Measurements from ENCODE around the gene WSB1.
A peak's percentile ranks its signal among the peaks of the same experiment; 100 is the strongest.

The WSB1 gene

DNA sequence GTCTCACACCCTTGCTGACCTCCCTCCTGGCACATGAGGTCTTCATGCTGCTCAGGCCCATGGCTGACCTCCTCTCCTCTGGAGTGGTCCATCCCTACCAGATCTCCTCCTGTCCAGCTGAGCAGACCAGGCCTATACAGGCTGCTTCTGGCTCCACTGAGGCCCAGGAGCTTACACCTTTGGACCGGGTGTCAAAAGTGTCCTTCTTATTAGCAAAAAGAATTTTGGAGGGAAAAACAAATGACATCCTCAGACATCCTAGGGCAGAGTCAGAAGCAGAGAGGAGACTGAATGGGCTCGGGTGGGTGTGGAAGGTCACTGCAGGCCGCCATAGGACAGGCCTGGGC is 38.1 kb downstream of the WSB1 start:
- ATAC-seq: peak; percentile 4
- TF ChIP-seq ZNF565 (CRISPR knock-in tag; conservative IDR thresholded peaks at IDR 0.05; ENCODE audit: low read depth): no peak

DNA sequence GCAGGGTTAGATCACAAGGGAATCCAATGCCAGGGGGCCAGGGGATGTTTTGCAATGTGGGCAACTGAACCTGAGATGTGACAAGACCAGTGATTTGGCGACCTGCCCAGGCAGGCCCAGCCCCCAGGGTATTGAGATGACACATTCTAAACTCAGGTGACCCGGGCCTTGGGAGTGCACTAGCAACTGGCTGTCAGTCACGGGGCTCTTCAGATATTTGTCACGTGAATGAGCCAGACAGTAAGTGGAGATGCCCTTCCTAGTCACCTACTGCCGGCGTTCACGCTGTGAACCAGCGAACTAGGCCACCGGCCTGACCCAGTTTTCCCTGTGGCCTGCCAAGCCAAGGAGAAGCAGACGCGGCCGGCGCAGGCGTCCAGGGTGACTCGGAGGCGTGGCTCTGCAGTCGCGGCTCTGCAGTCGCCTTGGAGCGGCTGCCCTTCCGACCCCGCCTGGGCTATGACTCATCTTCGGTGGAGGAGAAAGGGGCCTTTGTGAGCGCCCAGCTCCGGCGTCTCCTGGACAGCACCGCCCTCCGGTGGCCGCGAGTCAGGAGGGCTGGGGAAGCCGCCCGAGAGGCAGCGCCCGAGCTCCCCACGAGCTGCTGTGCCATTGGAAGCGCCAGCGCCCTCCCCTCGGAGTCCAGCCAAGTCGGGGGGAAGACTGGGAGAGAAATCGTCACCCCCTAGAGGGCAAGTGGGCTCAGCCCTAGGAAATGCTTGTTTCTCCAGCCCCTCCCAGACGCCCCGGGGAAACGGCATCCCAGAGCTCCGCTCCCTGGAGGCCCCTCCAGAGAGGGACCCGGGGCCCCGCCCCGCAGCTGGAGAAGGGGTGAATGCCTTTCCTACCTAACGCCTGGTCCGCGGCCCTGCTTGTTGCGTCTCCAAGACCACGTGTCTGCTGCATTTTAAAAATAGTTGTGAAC is 38.8 kb downstream of the WSB1 start:
- TF ChIP-seq, protein P1, sequence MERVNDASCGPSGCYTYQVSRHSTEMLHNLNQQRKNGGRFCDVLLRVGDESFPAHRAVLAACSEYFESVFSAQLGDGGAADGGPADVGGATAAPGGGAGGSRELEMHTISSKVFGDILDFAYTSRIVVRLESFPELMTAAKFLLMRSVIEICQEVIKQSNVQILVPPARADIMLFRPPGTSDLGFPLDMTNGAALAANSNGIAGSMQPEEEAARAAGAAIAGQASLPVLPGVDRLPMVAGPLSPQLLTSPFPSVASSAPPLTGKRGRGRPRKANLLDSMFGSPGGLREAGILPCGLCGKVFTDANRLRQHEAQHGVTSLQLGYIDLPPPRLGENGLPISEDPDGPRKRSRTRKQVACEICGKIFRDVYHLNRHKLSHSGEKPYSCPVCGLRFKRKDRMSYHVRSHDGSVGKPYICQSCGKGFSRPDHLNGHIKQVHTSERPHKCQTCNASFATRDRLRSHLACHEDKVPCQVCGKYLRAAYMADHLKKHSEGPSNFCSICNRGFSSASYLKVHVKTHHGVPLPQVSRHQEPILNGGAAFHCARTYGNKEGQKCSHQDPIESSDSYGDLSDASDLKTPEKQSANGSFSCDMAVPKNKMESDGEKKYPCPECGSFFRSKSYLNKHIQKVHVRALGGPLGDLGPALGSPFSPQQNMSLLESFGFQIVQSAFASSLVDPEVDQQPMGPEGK (CRISPR knock-in tag; IDR thresholded peaks at IDR 0.05; ENCODE audit: borderline replicate concordance): peak; percentile 78; the same call in 1 of the 2 replicates
- TF ChIP-seq ZNF70 (CRISPR knock-in tag; IDR thresholded peaks at IDR 0.05): peak; percentile 46
- TF ChIP-seq ZFP3 (CRISPR knock-in tag; IDR thresholded peaks at IDR 0.05): no peak
- peak; percentile 30; the same call in 1 of the 2 replicates for TF ChIP-seq CSDC2 (CRISPR knock-in tag; IDR thresholded peaks at IDR 0.05)
- no peak for TF ChIP-seq ARNTL (CRISPR knock-in tag; IDR thresholded peaks at IDR 0.05; ENCODE audit: borderline replicate concordance, low read depth)
- 0 out of 2 replicates have a peak, but pooled peaks have one; percentile 26 for TF ChIP-seq SNAI2 (CRISPR knock-in tag; IDR thresholded peaks at IDR 0.05)
- TF ChIP-seq ZNF8 (CRISPR knock-in tag; IDR thresholded peaks at IDR 0.05): peak; percentile 25; the same call in 1 of the 2 replicates
- TF ChIP-seq, protein P2, sequence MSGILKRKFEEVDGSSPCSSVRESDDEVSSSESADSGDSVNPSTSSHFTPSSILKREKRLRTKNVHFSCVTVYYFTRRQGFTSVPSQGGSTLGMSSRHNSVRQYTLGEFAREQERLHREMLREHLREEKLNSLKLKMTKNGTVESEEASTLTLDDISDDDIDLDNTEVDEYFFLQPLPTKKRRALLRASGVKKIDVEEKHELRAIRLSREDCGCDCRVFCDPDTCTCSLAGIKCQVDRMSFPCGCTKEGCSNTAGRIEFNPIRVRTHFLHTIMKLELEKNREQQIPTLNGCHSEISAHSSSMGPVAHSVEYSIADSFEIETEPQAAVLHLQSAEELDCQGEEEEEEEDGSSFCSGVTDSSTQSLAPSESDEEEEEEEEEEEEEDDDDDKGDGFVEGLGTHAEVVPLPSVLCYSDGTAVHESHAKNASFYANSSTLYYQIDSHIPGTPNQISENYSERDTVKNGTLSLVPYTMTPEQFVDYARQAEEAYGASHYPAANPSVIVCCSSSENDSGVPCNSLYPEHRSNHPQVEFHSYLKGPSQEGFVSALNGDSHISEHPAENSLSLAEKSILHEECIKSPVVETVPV (CRISPR knock-in tag; IDR thresholded peaks at IDR 0.05): no peak
- no peak for TF ChIP-seq ISL1 (CRISPR knock-in tag; IDR thresholded peaks at IDR 0.05)
- TF ChIP-seq, protein P3, sequence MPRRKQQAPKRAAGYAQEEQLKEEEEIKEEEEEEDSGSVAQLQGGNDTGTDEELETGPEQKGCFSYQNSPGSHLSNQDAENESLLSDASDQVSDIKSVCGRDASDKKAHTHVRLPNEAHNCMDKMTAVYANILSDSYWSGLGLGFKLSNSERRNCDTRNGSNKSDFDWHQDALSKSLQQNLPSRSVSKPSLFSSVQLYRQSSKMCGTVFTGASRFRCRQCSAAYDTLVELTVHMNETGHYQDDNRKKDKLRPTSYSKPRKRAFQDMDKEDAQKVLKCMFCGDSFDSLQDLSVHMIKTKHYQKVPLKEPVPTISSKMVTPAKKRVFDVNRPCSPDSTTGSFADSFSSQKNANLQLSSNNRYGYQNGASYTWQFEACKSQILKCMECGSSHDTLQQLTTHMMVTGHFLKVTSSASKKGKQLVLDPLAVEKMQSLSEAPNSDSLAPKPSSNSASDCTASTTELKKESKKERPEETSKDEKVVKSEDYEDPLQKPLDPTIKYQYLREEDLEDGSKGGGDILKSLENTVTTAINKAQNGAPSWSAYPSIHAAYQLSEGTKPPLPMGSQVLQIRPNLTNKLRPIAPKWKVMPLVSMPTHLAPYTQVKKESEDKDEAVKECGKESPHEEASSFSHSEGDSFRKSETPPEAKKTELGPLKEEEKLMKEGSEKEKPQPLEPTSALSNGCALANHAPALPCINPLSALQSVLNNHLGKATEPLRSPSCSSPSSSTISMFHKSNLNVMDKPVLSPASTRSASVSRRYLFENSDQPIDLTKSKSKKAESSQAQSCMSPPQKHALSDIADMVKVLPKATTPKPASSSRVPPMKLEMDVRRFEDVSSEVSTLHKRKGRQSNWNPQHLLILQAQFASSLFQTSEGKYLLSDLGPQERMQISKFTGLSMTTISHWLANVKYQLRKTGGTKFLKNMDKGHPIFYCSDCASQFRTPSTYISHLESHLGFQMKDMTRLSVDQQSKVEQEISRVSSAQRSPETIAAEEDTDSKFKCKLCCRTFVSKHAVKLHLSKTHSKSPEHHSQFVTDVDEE (CRISPR knock-in tag; IDR thresholded peaks at IDR 0.05): peak; percentile 54; the same call in 1 of the 2 replicates
- peak; percentile 98 for ATAC-seq

DNA sequence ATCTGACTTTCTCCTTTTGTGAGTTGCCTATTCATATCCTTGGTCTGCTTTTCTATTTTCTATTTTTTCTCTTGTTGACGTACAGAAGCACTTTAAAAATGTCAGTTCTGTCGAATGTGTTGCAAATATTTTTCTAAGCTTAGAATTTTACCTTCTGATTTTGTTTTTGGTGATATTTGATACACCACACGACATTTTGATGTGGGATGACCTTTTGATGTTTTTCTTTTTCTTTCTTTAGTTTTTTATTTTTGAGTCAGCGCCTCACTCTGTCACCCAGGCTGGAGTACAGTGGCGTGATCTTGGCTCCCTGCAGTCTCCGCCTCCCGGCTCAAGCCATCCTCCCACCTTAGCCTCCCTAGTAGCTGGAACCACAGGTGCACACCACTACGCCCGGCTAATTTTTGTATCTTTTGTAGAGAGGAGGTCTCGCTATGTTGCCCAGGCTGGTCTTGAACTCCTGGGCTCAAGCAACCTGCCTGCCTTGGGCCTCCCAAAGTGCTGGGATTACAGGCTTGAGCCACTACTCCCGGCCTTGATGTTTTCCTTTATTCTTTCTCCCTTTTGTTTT is 39.6 kb downstream of the WSB1 start:
- no peak for ATAC-seq
- TF ChIP-seq PPARA (CRISPR knock-in tag; IDR thresholded peaks at IDR 0.05; ENCODE audit: borderline replicate concordance) (no peak), TOX (CRISPR knock-in tag; IDR thresholded peaks at IDR 0.05; ENCODE audit: borderline replicate concordance) (no peak), ZNF565 (CRISPR knock-in tag; conservative IDR thresholded peaks at IDR 0.05; ENCODE audit: low read depth) (no peak), SNAI2 (CRISPR knock-in tag; IDR thresholded peaks at IDR 0.05) (no peak)

DNA sequence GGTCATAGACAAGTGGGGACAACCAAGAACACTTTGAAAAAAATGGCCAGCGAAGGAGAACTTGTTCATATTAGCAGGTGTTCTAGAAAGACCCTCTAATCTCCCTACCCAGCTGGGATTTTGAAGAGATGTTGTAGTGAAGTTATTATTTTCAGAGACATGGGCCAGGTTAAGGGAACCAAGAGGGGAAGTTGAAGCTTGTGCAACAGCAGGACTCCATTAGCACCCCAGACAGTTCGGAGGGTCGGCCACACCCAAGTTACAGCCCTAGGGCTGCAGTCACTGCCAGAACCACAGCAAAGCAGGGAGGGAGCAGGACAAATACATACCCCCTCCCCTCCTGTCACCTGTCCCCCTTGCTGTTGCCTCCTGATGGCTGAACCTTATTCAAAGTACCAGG is 42.3 kb downstream of the WSB1 start:
- no peak for TF ChIP-seq TOX (CRISPR knock-in tag; IDR thresholded peaks at IDR 0.05; ENCODE audit: borderline replicate concordance)
- TF ChIP-seq TCF4 (CRISPR knock-in tag; IDR thresholded peaks at IDR 0.05; ENCODE audit: borderline replicate concordance): no peak
- no peak for TF ChIP-seq ESRRG (CRISPR knock-in tag; IDR thresholded peaks at IDR 0.05)
- ATAC-seq: no peak

DNA sequence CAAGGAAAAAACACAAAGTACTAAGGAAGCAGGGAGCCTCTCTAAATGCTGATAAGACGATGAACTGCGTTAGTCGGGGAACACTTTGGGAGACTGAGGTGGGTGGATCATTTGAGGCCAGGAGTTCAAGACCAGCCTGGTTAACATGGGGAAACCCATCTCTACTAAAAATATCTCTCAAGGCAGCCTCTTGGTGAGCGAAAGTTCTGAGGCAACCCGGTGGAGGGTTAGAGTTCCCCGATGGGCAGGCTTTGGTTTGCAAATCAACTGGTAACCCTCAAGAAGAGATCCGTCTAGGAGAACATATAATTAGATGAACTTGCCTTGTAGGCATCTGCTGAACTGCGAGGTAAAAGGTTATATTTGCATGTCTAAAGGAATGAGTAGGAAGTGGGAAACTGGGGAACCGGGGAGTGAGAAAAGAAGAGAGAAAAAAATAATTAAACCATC is 44.6 kb downstream of the WSB1 start:
- TF ChIP-seq ZFP3 (CRISPR knock-in tag; IDR thresholded peaks at IDR 0.05) (no peak), GLIS3 (CRISPR knock-in tag; IDR thresholded peaks at IDR 0.05) (no peak), ZFP30 (CRISPR knock-in tag; IDR thresholded peaks at IDR 0.05) (no peak), RARB (CRISPR knock-in tag; IDR thresholded peaks at IDR 0.05) (no peak), ZNF565 (CRISPR knock-in tag; conservative IDR thresholded peaks at IDR 0.05; ENCODE audit: low read depth) (no peak), TCF4 (CRISPR knock-in tag; IDR thresholded peaks at IDR 0.05; ENCODE audit: borderline replicate concordance) (no peak), ZNF8 (CRISPR knock-in tag; IDR thresholded peaks at IDR 0.05) (no peak), OSR1 (CRISPR knock-in tag; IDR thresholded peaks at IDR 0.05) (no peak)
- TF ChIP-seq, protein P2 (CRISPR knock-in tag; IDR thresholded peaks at IDR 0.05): no peak
- TF ChIP-seq, protein P3 (CRISPR knock-in tag; IDR thresholded peaks at IDR 0.05): no peak
- TF ChIP-seq, protein P1 (CRISPR knock-in tag; IDR thresholded peaks at IDR 0.05; ENCODE audit: borderline replicate concordance): no peak
- no peak for ATAC-seq
